GM12891 (cell line): Measurements from ENCODE around the gene ZNF410.

Experiments used
- DNase-seq: peaks from one replicate; pipeline ENCODE4 v3.0.0; 2011; ENCODE audit warnings: low spot score; ENCODE audit not compliant: insufficient read length
- FAIRE-seq: peaks from 2 replicates; lab custom pipeline; 2011; peaks lifted over from hg19 to GRCh38; lab: Jason Lieb, UNC
- PAX5 ChIP-seq: IDR thresholded peaks from 2 replicates; pipeline ENCODE4 v1.6.1; 2011; ENCODE audit warnings: low read length, moderate library complexity, mild to moderate bottlenecking; ENCODE audit not compliant: insufficient read depth, severe bottlenecking
- POLR2A ChIP-seq: IDR thresholded peaks from 2 replicates; pipeline ENCODE4 v1.6.1; 2011; ENCODE audit warnings: low read depth, low read length, control low read depth
- POLR2AphosphoS5 ChIP-seq: IDR thresholded peaks from 2 replicates; pipeline ENCODE4 v1.6.1; 2011; ENCODE audit warnings: low read depth, low read length, control low read depth
- POU2F2 ChIP-seq: IDR thresholded peaks from 2 replicates; pipeline ENCODE4 v1.6.1; 2011; ENCODE audit warnings: low read depth, mild to moderate bottlenecking, control low read depth, low read length, moderate library complexity
- SPI1 ChIP-seq: IDR thresholded peaks from 2 replicates; pipeline ENCODE4 v1.6.1; 2011; ENCODE audit warnings: low read depth, low read length, control low read depth
- TAF1 ChIP-seq: IDR thresholded peaks from 2 replicates; pipeline ENCODE4 v1.6.1; 2011; ENCODE audit warnings: low read depth, low read length, control low read depth

Gene ZNF410

DNA sequence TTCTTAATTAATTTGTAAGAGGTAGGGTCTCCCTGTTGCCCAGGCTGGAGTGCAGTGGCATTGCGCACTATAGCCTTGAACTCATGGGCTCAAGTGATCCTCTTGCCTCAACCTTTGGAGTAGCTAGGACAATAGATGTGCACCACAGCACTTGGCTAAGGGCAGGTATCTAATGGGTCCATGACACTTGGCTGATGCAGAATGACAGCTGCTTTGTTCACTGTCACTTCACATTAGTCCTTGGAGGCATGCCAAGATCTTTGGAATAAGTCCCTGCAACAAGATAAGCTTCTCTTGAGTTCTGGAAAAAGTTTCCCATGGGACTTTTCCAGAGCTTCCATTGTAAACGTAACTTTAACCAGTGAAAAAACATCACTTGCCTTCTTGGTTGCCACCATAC lies 86.8 kb downstream of the ZNF410 start:
- TF ChIP-seq SPI1 = no peak
- TF ChIP-seq TAF1 = no peak
- TF ChIP-seq POLR2A = no peak
- FAIRE-seq (peak; percentile 43), DNase-seq (no peak)

- no peak for FAIRE-seq
- TF ChIP-seq POLR2A = no peak
- no peak for TF ChIP-seq POU2F2
- no peak for TF ChIP-seq TAF1
- no peak for TF ChIP-seq SPI1
These were observed 89.5 kb downstream of the ZNF410 start for GRCh38 chr14:73976125-73976524.

DNA sequence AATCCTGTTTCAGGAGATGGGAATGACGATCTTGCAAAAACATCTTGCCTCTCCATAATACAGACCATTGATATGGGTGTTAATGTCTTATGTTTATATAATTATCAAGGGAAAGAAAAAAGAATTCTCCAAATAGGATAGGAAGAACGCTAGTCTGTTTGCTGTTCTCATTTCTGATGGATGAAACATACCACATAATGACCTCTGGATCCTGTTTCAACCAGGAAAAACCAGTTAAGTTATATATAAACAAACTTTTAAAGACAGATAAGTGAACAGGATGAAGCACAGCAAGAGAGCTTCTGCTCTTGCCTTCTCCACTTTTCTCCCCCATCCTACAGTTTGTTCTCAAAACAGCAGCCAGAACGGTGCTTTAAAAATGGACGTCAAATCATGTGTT lies 91.2 kb downstream of the ZNF410 start:
- DNase-seq = no peak
- no peak for TF ChIP-seq TAF1
- TF ChIP-seq PAX5 = no peak
- no peak for TF ChIP-seq POU2F2
- TF ChIP-seq POLR2A = no peak
- TF ChIP-seq POLR2AphosphoS5 = no peak
- TF ChIP-seq SPI1 = no peak
- FAIRE-seq = no peak

More at GRCh38 chr14:73976125-73976524, 89.5 kb downstream of the ZNF410 start:
- DNase-seq = no peak
